GM18511 (cell line): ENCODE data around the gene LHX2.

Source experiments
- ATAC-seq: cut with Tn5 transposase; IDR thresholded peaks from one replicate; pipeline ENCODE4 v1.9.1; 2021; ENCODE audit warnings: mild to moderate bottlenecking, moderate library complexity; ENCODE audit not compliant: unreplicated experiment

Gene LHX2

GRCh38 chr9:124029617-124030016 lies 18.0 kb downstream of the LHX2 start:
- ATAC-seq, result no peak

- no peak for ATAC-seq
These were observed 19.4 kb downstream of the LHX2 start for GRCh38 chr9:124030969-124031451.

GRCh38 chr9:124032247-124032646 lies 20.7 kb downstream of the LHX2 start:
- ATAC-seq, result no peak

GRCh38 chr9:124033348-124033747 lies 21.8 kb downstream of the LHX2 start:
- no peak for ATAC-seq

GRCh38 chr9:124033967-124034366 lies 22.4 kb downstream of the LHX2 start:
- ATAC-seq, result no peak

GRCh38 chr9:124035001-124035650 lies 23.6 kb downstream of the LHX2 start:
- no peak for ATAC-seq

GRCh38 chr9:124036578-124036977 lies 25.0 kb downstream of the LHX2 start:
- no peak for ATAC-seq

- ATAC-seq, result no peak
These were observed 26.2 kb downstream of the LHX2 start for GRCh38 chr9:124037790-124038189.

GRCh38 chr9:124038239-124038638 lies 26.7 kb downstream of the LHX2 start:
- no peak for ATAC-seq

- ATAC-seq, result no peak
These were observed 27.4 kb downstream of the LHX2 start for GRCh38 chr9:124038790-124039633.

- no peak for ATAC-seq
These were observed 28.8 kb downstream of the LHX2 start for GRCh38 chr9:124040186-124040931.

GRCh38 chr9:124040935-124041816 lies 29.6 kb downstream of the LHX2 start:
- no peak for ATAC-seq

GRCh38 chr9:124041817-124042116 lies 30.2 kb downstream of the LHX2 start:
- ATAC-seq, result no peak

GRCh38 chr9:124042201-124042721 lies 30.7 kb downstream of the LHX2 start:
- no peak for ATAC-seq

GRCh38 chr9:124044448-124044847 lies 32.9 kb downstream of the LHX2 start:
- no peak for ATAC-seq

GRCh38 chr9:124045076-124045829 lies 33.7 kb downstream of the LHX2 start:
- ATAC-seq, result no peak

- no peak for ATAC-seq
These were observed 34.2 kb downstream of the LHX2 start for GRCh38 chr9:124045830-124046177.

GRCh38 chr9:124046189-124046588 lies 34.6 kb downstream of the LHX2 start:
- no peak for ATAC-seq

GRCh38 chr9:124047251-124047672 lies 35.7 kb downstream of the LHX2 start:
- no peak for ATAC-seq

- no peak for ATAC-seq
These were observed 39.4 kb downstream of the LHX2 start for GRCh38 chr9:124050955-124051354.
